C1 segment of cervical spinal cord (tissue), 14 donors: Measurements from ENCODE around the gene ZDHHC20.

Experiments
- DNase-seq, 14 donors: peaks; one replicate each; lab custom pipeline; 2025; lab: John Stamatoyannopoulos, UW

Gene ZDHHC20, protein sequence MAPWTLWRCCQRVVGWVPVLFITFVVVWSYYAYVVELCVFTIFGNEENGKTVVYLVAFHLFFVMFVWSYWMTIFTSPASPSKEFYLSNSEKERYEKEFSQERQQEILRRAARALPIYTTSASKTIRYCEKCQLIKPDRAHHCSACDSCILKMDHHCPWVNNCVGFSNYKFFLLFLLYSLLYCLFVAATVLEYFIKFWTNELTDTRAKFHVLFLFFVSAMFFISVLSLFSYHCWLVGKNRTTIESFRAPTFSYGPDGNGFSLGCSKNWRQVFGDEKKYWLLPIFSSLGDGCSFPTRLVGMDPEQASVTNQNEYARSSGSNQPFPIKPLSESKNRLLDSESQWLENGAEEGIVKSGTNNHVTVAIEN

DNA sequence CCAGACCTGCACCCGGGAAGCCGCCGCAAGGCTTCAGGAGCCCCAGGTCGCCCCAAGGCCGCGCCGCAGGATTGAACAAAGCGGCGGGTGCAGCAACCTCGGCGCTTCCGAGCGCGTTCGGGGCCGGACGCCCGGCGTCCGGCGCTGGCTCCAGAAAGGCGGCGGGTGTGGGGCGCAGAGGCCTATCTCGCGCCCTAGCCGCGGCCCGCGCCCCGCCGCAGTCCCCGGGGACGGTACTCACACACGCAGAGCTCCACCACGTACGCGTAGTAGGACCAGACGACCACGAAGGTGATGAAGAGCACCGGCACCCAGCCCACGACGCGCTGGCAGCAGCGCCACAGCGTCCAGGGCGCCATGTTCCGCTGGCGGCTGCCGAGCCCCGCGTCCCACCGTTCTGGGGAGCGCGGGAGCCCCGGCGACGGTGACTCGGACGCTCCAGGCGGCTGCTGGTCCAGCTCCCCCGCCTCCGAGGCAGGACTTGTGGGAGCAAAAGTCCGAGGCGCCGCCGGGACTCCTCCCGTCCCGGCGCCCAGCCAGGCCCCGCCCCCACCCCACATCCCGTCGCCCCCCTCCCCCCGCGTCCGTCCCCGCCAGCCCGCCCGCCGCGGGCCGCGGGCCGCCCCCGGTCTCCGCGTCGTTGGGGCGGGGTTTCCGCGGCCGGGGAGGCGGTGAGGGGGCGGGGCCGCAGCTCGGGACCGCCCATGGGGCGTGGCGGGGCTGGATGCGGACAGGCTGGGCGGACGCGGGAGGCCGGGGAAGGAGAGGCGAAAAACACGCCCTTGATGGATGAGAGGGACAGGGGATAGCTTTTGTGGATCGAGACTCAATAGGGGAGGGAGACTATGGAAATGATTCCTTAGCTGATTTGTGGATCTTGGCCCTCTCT is at the start of gene ZDHHC20:
Gene ZDHHC20, minus strand, starts transcription at position 491 of the 889 bp plus-strand sequence. Its CDS starts 132 bp downstream, at position 359.
- DNase-seq: peak; percentile 33 to 93 (median 79)

DNA sequence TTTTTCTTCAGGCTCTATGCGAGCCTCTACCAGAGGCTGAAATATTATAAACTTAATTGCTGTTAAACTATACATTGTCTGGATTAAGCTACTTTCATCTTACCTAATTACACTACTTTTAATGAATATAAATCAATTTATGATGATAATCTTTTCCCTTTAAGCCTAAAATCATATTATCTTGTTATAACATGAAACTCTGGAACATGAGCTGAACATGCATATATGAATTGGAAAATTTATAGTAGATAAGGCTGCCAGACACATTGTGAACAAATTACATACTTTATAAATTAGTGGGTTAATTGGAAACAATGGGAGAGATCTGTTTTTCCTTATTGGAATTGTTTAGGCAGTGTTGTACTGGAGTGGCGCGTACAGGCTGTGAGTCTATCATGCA is 45.3 kb upstream of the ZDHHC20 start:
- no peak for DNase-seq

DNA sequence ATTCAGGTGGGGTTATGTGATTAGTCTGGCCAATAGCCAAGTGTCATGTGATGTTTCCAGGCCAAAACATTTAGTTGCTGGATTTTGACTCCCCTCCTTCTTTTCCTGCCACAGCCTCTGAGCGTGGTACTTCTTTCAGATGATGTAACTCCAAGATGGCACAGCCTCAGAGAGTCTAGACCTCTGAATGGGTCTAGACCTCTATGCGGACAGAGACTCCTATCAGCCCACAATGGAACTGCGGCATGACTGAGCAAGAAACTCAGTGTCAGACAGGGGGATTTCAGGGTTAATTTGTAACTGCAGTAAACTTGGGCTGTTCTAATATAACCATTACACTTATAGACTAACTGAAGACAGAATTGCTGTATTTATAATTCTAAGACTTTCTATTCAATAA is 42.6 kb upstream of the ZDHHC20 start:
- DNase-seq: no peak

DNA sequence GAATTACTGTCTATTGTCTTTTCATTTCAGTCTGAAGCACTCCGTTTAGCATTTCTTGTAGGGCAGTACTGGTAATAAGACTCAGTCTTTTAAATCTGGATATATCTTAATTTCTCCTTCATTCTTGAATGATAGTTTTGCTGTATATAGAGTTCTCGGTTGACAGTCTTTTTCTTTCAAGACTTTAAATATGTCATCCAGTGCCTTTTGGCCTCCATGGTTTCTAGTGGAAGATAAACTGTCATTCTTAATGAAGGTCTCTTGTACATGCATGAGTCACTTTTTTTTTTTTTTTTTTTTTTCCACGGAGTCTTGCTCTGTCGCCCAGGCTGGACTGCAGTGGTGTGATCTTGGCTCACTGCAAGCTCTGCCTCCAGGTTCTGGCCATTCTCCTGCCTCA is 27.2 kb upstream of the ZDHHC20 start:
- DNase-seq: no peak

DNA sequence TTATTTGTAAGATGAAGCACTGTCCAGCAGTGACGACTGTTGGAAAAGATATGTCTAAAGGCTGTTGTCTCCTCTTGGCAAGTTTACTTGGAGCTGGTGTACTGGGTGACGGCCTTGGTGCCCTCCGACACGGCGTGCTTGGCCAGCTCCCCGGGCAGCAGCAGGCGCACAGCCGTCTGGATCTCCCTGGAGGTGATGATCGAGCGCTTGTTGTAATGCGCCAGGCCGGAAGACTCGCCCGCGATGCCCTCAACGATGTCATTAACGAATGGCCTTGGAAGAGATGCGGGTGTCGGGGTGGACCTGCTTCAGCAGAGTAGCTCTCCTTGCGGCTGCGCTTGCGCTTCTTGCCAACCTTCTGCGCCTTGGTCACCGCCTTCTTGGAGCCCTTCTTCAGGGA is 24.6 kb upstream of the ZDHHC20 start:
- no peak for DNase-seq

DNA sequence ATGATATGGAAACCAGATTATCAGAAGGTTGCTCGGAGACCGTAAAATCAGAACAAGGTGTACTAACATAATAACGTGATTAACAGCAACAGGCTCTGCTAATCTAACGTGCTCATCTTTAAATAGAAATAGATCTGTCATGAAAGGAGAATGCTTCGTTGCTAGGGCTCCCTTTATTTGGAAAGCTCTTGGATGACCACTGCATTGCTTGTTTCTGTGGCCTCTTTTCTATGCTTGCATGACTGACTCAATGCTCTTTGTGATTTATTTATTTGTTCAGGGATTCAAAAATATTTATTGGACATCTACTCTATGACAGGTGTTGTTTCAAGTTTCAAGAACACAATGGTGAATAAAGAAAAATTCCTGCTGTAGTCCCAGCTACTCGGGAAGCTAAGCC is 22.3 kb upstream of the ZDHHC20 start:
- DNase-seq: no peak

DNA sequence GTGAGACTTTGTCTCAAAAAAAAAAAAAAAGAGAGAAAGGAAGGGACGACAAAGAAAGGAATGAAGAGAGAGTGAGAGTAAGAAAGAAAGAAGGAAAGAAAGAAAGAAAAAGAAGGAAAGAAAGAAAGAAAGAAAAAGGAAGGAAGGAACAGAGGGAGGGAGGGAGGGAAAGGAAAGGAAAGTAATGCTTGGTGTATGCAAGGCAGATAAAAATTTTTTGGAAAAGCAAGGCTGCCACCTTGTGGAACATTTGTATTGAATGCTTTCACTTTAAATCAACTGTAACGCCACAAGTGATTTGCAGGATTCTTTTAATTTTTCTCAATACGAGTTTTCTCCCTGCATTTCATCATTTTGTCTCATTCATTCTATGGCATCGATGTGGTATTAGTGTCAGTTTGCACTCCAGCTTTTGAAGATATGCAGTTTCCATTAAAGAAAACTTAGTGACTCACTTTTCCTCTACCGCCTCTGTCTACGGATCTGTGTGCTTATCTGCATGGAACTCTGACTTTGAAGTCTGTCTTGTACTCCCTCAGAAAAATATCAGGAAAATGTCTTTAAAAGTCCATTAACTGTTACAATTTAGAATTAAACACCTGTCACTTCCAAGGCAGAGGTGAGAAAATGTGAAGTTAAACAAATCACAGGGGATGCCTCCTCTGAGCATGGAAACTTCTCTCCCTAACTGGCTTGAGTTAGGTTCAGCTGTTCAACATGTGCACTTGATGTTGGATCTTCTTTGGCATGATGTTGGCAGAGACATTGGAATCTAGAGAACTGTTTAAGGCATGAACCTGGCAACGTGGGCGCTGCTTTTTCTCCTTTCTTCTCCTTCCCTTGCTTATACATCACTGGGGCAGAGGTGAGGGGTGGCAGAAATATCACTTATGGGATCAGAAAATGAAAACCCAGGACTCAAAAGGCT is 20.0 kb upstream of the ZDHHC20 start:
- peak in 2 of 14 donors; percentile 39 to 48 for DNase-seq

DNA sequence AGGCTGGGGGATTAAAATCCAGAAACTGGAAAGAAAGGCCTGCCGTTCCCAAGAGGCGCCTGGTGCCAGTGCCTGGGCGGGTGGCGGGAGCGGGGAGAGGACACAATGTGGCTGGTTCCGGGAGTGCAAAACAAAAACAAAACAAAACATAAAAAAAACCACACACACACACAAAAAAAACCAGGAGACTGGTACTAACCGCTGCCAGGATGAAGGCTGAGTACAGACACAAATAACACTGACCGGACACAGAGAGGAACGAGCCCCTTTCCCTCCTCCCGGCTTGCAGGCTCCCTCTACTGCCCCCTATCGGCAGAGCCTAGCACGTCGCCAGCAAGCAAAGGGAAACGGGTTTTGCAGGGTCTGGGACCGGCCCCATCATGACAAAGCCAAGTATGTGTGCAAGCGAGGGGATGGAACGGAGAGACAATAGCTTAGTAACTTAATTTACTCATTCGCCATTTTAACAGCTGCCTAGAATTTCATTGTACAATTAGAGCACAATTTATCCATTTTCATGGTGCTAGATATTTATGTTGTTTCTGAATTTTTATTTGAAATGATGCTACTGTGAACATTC is 17.9 kb upstream of the ZDHHC20 start:
- peak in 13 of 14 donors; percentile 21 to 89 (median 81) for DNase-seq

DNA sequence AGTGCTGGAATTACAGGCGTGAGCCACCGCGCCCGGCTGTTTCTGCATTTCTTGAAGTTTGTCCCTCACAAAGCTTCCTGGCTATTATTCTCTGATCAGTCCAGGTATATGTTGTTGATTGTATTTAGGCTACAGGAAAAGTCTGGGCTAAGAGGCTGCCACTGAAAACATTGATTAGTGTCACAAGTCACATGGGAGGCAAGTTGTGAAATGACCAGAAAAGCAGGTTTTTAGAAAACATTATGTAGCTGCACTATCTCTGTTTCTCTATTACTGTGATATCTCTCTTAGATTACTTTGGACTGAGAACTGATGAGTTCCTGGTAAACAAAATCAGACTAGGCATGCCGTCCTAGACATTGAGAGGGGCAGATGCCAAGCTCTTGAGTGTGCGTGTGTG is 16.0 kb upstream of the ZDHHC20 start:
- no peak for DNase-seq

DNA sequence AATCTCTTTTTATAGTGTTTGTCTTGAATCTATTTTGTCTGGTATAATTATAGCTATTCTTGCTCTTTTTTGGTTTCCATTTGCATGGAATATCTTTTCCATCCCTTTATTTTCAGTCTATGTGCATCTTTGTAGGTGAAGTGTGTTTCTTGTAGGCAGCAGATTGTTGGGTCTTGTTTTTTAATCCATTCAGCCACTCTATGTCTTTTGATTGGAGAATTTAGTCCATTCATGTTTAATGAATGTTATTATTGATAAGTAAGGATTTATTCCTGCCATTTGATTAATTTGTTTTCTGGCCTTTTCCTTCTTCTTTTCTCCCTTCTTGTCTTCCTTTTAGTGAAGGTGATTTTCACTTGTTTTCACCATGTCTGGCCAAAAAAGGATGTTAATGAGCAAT is 11.7 kb upstream of the ZDHHC20 start:
- DNase-seq: no peak

DNA sequence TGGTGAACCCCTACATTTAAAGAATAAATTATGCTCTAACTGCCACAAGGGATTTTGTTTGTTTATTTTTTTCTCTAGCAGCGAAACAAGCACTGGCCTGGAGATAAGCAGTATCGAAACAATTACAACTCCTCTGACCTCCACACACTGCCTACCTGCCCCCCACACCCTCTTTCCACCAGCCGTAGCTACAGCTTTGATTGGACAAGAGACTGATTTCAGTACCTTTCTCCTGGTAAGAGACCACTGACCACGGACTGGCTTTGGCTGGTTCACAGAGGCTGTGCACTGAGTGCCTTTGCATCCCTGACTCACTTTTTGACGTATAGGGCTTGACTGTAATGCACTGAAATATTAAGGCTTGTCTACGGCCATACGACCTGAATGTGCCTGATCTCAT is 7.4 kb upstream of the ZDHHC20 start:
- DNase-seq: no peak

DNA sequence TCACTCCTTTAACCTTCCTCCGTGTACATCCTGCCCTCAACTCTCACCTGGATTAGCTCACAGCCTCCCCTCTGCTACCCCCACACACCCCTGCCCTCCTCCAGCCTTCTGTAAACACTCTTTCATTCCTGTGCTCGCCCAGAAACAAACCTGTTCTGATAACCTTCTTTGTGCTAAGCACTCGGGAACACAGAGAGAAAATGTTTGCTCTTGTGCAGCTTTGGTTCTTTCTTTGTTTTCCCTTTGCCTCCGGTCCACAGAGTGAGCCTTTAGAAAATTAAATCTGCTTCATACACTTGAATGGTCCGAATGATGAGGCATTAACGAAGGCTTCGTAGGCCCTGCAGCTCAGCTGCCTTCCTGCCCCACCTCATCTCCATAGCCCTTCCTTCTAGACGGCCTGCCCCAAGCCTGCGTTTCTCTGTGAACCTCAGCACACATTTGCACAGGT is 6.6 kb upstream of the ZDHHC20 start:
- DNase-seq: no peak

DNA sequence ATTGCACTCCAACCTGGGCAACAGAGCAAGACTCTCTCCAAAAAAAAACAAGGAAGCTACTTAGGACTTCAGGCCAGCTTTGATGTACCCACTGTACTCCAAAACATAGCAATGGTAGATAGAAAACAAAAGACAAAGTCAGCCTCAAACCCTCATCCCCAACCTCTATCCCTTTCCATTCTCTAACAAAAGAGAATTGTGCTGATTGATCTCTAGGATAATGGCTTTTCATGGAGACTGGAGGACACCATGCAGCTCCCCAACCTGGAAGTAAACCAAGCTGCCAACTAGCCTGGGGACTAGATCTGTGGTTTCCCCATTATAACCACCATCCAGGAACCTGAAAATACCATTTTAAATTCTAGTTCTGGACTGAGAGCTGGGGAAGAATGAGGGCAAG is 4.3 kb upstream of the ZDHHC20 start:
- DNase-seq: peak in 1 of 14 donors; percentile 0

DNA sequence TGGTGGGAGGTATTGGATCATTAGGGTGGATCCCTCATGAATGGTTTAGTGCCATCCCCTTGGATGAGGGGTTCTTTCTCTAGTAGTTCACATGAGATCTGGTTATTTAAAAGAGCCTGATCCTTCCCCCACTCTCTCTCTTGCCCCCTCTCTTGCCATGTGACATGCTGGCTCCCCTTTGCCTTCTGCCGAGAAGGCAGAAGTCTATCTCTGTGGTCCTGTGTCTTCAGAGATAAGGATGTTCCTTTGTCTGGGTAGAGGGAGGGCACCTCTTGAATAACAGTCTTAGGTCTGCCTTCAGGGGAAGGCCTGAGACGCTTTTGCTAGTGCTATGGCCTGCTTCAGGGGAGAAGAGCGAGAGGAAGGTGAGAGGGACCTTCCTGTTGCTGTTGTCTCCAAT is 2.0 kb upstream of the ZDHHC20 start:
- no peak for DNase-seq

DNA sequence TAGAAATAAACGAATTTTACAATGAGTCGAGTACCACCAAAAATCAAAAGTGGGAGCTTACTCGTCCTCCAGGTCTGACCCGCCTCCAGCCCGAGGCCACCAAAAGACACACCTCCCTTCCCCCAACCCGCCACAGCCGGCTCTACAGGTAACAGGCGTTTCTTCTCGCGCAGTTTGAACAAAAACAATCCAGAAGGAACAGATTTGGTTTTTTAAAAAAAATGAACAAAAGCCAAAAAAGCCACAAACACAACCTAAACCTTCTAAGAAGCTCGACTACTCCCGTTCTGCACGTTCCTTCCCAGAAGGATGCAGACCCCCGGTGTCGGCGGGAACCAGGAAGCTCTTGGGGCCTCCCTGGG is 671 bp downstream of the ZDHHC20 start:
- peak in 4 of 14 donors; percentile 17 to 52 (median 42) for DNase-seq

DNA sequence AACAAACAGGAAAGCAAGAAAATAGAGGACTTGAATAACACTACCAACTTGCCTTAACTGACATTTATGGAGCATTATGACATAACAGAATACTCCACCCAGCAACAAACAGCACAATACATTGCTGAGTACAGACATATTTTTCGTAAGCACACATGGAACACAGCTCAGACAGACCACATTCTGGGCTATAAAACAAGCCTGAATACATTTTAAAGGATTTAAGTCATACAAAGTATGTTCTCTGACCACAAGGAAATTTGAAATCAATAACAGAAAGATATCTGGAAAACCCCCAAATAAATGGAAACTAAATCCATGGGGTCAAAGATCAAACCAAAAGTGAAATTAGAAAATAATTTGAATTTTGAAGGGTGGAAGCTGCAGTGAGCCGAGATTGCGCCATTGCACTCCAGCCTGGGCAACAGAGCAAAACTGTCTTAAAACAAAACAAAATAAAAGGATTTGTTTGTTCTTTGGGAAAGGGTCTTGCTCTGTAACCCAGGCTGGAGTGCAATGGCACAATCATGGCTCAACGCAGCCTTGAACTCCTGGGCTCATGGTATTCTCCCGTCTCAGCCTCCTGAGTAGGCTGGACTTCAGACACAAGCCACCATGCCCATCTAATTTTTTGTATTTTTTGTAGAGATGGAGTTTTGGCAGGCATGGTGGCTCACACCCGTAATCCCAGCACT is 5.6 kb downstream of the ZDHHC20 start:
- DNase-seq: no peak

DNA sequence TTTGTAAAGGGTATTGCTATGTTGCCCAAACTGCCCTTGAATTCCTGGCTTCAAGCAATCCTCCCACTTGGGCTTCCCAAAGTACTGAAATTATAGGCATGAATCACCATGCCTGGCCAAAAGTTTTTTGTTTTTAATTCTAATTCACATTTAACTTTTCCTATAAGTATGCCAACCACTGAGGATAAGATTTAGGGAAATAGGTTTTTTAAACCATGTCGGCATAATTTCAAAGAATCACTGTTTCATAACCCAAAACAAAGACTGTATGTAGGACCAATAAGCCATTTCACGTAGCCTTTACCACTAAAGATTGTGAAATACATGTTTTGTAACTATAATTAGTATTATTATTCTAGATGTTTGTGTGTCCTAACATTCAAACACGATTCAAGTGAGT is 8.2 kb downstream of the ZDHHC20 start:
- no peak for DNase-seq

DNA sequence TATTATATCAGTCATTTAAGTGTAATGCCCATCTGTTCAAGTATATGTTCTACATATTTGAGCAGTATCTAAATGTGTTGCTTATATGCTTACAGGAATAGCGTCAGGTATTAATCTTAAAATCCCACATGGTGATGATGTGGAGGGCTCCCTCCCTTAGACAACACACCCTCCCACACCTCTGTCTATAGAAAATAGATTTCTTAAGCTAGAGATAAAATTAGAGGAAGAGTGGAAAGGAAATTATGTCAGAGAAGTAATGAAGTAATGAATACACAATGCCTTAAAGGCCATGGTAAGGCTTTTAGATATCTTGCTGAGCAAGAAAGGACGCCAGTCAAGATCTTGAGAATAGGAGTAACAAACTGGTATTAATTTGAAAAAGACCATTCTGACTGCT is 12.4 kb downstream of the ZDHHC20 start:
- DNase-seq: no peak

DNA sequence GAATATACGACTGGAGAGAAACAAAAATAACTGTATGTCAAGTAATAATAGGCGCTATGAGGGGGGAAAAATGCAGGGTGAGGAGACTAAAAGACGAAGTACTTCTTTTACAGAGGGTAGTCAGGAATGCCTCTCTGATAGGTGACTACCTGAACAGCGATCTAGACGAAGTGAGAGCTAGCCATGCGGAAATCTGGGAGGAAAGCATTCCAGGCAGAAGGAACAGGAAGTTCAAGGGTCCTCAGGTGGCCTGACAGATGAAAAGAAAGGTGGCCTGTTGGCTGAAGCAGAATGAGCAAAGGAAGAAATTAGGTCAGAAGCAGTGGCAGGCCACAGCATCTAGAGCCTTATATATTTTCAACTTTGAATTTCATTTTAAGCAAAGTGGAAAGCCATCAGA is 13.3 kb downstream of the ZDHHC20 start:
- DNase-seq: no peak

DNA sequence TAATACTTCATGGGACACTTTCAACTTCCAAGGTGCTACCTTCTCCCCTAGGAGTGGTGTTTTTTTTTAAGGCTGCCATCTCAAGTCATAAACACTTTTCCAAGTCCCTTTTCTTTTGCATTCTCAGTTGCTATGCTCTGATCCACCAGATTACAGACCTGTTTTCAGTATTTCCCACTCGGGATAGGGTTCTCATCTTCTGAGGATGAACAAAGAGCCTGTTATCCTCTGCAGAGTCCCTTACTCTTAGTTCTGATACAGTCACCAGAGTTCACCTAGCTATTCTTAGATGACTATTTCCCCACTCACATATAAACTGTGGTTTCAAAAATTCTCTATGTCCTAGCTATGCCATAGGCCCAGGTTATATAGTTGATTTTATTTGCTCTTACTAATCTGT is 15.9 kb downstream of the ZDHHC20 start:
- no peak for DNase-seq

DNA sequence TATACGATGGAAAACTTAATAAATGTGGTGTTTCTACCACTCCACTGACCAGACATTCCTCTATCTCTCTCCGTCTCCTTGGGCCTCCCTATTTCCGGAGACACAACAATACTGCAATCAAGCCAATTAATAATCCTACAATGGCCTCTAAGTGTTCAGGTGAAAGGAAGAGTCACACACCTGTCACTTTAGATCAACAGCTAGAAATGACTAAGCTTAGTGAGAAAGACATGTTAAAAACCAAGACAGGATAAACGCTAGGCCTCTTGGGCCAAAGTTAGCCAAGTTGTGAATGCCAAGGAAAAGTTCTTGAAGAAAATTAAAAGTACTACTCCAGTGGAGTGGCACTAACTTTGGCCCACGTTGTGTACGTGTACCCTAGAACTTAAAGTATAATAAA is 22.5 kb downstream of the ZDHHC20 start:
- no peak for DNase-seq
